AG09309 (cell line): ENCODE measurements around the gene RASGRP3.
A peak's percentile ranks its signal among the peaks of the same experiment; 100 is the strongest.

ENCODE experiments used
- DNase-seq: peaks from one replicate; pipeline ENCODE4 v3.0.0-alpha.2; 2010; ENCODE audit warnings: low read depth
- H3K4me3 ChIP-seq: 2 replicates; pipeline ENCODE4 v1.5.1; 2011; ENCODE audit warnings: mild to moderate bottlenecking, low read depth, low read length, moderate library complexity; ENCODE audit not compliant: control insufficient read depth
- TF ChIP-seq, protein P1 (sequence below): IDR thresholded peaks from 2 replicates; pipeline ENCODE4 v1.5.1; 2011; ENCODE audit warnings: mild to moderate bottlenecking, low read depth, low read length, inconsistent platforms; ENCODE audit not compliant: insufficient read depth, control insufficient read depth; ENCODE audit errors: missing control alignments

Gene RASGRP3

DNA sequence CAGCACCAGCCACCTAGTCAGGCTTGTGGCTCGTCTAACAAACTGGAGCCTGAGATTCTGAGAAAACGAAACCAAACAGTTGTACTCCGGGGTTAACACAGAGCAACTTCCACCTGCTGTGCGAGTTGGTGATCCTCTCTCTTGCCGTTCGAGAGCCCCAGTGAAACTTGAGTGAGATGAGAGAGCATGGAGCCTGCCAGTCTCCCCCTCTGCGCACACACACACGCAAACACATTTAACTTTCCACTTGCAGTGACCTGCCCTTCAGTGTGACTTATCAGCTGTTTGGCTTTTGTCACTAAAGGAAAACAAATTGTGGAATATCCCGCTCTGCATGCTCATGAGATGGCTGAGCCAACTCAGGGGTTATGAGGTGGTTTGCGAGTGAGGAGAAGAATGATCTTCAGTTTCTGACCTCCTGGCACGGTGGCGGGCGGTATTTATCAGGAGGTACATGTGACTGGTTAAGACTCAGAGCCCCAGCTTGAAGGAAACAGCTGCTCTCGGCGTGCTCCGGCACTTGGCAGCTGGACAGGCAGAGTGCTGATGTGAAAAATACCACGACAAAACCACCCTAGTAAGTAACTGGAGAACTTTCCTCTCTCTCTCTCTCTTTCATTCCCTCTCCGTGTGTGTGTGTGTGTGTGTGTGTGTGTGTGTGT lies at the start of gene RASGRP3:
TSS of gene RASGRP3 (plus strand) at position 519 of the 662 bp plus-strand sequence. CDS start 38,488 bp downstream, outside the sequence.
- peak; percentile 92 for DNase-seq
- peak within 1 kb of the TSS; percentile 68 for H3K4me3 ChIP-seq
- TF ChIP-seq, protein P1, sequence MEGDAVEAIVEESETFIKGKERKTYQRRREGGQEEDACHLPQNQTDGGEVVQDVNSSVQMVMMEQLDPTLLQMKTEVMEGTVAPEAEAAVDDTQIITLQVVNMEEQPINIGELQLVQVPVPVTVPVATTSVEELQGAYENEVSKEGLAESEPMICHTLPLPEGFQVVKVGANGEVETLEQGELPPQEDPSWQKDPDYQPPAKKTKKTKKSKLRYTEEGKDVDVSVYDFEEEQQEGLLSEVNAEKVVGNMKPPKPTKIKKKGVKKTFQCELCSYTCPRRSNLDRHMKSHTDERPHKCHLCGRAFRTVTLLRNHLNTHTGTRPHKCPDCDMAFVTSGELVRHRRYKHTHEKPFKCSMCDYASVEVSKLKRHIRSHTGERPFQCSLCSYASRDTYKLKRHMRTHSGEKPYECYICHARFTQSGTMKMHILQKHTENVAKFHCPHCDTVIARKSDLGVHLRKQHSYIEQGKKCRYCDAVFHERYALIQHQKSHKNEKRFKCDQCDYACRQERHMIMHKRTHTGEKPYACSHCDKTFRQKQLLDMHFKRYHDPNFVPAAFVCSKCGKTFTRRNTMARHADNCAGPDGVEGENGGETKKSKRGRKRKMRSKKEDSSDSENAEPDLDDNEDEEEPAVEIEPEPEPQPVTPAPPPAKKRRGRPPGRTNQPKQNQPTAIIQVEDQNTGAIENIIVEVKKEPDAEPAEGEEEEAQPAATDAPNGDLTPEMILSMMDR: no peak

GRCh38 chr2:33426666-33427231 lies 49.7 kb upstream of the RASGRP3 start:
- TF ChIP-seq, protein P1: no peak
- no peak for DNase-seq
- H3K4me3 ChIP-seq: no peak overlapping the region

- H3K4me3 ChIP-seq: no peak overlapping the region
- TF ChIP-seq, protein P1: no peak
- DNase-seq: no peak
Measured at GRCh38 chr2:33430077-33430476, 46.4 kb upstream of the RASGRP3 start.

DNA sequence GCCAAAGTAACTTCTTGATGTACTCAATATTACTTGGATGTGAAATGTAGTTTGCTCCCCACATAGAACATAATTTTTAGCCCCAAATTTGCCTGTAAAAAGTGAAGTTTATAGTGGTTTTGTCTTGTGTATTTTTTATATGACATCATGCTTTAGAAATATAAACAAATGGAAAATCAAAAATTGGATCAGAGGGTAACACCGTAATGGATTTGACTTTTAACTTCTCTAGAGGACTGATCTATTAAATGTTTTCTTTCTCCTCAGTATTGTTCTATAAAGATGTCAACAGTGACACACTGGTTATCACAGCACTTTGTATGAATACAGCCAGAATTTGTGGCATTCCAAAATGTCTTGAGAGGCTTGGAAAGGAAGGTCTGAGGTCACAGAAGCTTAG lies 45.6 kb upstream of the RASGRP3 start:
- TF ChIP-seq, protein P1: no peak
- no peak overlapping the region for H3K4me3 ChIP-seq
- DNase-seq: no peak

DNA sequence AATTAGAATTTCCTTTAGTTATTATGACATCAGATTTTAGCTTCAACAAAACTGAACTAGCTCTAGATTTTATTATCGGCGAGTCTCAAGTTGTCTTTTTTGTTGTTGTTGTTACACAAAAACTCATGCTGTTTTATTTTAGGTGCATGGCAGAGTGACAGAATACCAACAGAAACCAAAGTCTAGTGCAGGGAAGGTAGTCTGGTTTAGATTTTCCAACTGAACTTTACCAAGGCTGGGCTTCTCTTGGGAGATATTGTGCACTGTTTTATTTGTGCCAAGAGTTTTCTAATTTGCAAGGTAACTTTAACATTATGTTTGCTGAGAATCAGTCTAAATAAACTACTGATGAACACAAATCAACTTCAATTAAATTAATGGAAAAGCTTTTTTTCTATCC lies 43.6 kb upstream of the RASGRP3 start:
- H3K4me3 ChIP-seq: no peak overlapping the region
- no peak for DNase-seq
- TF ChIP-seq, protein P1: no peak

DNA sequence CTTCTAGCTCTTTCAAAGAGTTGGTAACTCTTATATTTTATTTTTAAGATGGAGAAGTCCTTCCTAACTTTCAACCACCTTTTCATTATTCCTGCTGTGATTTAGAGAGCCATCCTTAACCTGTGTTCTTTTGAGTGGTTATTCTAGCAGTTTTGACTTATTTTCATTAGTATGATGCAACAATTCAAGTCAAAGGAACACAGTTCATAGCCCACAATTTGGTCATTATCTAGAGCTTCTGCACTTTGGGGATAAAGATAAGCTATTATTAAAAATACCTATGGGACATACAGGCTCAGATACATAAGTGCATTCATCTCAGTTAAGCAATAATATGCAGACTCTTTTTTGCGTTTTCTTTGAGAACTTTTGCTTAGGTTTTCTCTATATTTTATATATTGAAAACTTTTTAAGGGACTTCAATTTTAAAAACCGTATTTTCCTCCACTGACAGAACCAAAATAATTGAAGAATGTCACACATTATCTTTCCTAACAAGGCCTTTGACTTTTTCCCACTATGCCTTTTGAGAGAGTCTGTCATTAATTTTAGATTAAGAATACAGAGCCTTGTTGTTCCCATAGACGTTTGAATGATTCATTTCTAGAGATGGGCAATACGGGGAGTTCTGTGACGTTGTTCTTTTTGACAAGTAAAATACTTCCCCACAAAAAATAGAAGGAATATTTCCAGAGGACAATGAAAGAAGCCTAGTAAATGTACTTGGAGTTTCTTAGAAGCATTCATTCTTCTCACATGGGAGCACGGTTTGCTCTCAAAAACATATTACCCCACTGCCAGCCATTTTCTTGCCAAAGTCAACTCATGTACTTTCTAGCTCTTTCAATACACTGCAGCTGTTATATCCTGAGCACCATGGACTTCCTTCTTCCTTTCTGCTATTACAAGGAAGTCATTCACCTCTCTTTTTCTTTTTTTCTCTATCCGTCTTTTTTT lies 42.9 kb upstream of the RASGRP3 start:
- TF ChIP-seq, protein P1: no peak
- DNase-seq: no peak

More for the DNA sequence above, 42.9 kb upstream of the RASGRP3 start:
- H3K4me3 ChIP-seq: no peak overlapping the region
